ENCODE results near the gene GIPC3.
A peak's percentile ranks its signal among the peaks of the same experiment; 100 is the strongest.

GIPC3 gene

GRCh38 chr19:3604987-3605343, 19.7 kb downstream of the GIPC3 start:
- H3K9me3 ChIP-seq: 0 out of 2 replicates have a peak, but pooled peaks cover 5% of the 10 kb centered on the region
- H3K9ac ChIP-seq: peak overlapping the region; percentile 1; the same call in 1 of the 2 replicates
- H4K20me1 ChIP-seq: peaks cover 6% of the 10 kb centered on the region; the same call in 1 of the 2 replicates
- no peaks in the 10 kb centered on the region for H3K36me3 ChIP-seq
- H3K4me3 ChIP-seq: peak overlapping the region; percentile 47
- H3K27me3 ChIP-seq: peaks cover 23% of the 10 kb centered on the region
- no peak for TF ChIP-seq Cebpa-rat (IDR thresholded peaks at IDR 0.05)
- H3K27ac ChIP-seq: no peak overlapping the region
- peaks cover 85% of the 10 kb centered on the region for H3K4me1 ChIP-seq
- peak overlapping the region; percentile 96 for H3K4me2 ChIP-seq

- Histone ChIP-seq H4K20me1 (peaks cover 10% of the 10 kb centered on the region; the same call in 1 of the 2 replicates), H3K9ac (peak overlapping the region; percentile 1; the same call in 1 of the 2 replicates), H3K4me1 (peaks cover 85% of the 10 kb centered on the region), H3K27me3 (peaks cover 23% of the 10 kb centered on the region), H3K9me3 (0 out of 2 replicates have a peak, but pooled peaks cover 2% of the 10 kb centered on the region), H3K36me3 (no peaks in the 10 kb centered on the region), H3K27ac (no peak overlapping the region), H3K4me3 (0 out of 2 replicates have a peak overlapping the region, but pooled peaks have one; percentile 47), H3K4me2 (peak overlapping the region; percentile 96)
- TF ChIP-seq Cebpa-rat (IDR thresholded peaks at IDR 0.05): no peak
Measured at GRCh38 chr19:3605361-3605760, 20.1 kb downstream of the GIPC3 start.

- peaks cover 23% of the 10 kb centered on the region for H3K27me3 ChIP-seq
- H4K20me1 ChIP-seq: peaks cover 11% of the 10 kb centered on the region; the same call in 1 of the 2 replicates
- no peak overlapping the region for H3K27ac ChIP-seq
- H3K36me3 ChIP-seq: peaks cover 1% of the 10 kb centered on the region; the same call in 1 of the 2 replicates
- TF ChIP-seq Cebpa-rat (IDR thresholded peaks at IDR 0.05): no peak
- peak overlapping the region; percentile 96 for H3K4me2 ChIP-seq
- H3K9ac ChIP-seq: no peak overlapping the region
- H3K4me1 ChIP-seq: peaks cover 85% of the 10 kb centered on the region
- H3K9me3 ChIP-seq: no peaks in the 10 kb centered on the region
- H3K4me3 ChIP-seq: peak overlapping the region; percentile 51; the same call in 1 of the 2 replicates
Measured at GRCh38 chr19:3605770-3606169, 20.5 kb downstream of the GIPC3 start.

- no peak overlapping the region for H3K9ac ChIP-seq
- peaks cover 16% of the 10 kb centered on the region; the same call in 1 of the 2 replicates for H4K20me1 ChIP-seq
- H3K4me2 ChIP-seq: peak overlapping the region; percentile 96
- peaks cover 6% of the 10 kb centered on the region for H3K36me3 ChIP-seq
- peak overlapping the region; percentile 51; the same call in 1 of the 2 replicates for H3K4me3 ChIP-seq
- H3K9me3 ChIP-seq: no peaks in the 10 kb centered on the region
- no peak overlapping the region for H3K27ac ChIP-seq
- H3K27me3 ChIP-seq: peaks cover 23% of the 10 kb centered on the region
- peaks cover 85% of the 10 kb centered on the region for H3K4me1 ChIP-seq
- TF ChIP-seq Cebpa-rat (IDR thresholded peaks at IDR 0.05): no peak
Measured at GRCh38 chr19:3606174-3606689, 21.0 kb downstream of the GIPC3 start.

GRCh38 chr19:3606690-3607289, 21.5 kb downstream of the GIPC3 start, which contains the start of gene TBXA2R:
Gene TBXA2R (minus strand): TSS chr19:3606875. CDS start chr19:3600634, 6,241 bp downstream.
- Histone ChIP-seq H3K4me1 (peaks cover 87% of the 10 kb centered on the region), H4K20me1 (peaks cover 21% of the 10 kb centered on the region; the same call in 1 of the 2 replicates), H3K27ac (no peak within 1 kb of the TSS; the same call in 1 of the 2 replicates), H3K4me3 (peak within 1 kb of the TSS; percentile 51; the same call in 1 of the 2 replicates), H3K27me3 (peaks cover 23% of the 10 kb centered on the region), H3K9me3 (no peaks in the 10 kb centered on the region), H3K9ac (0 out of 2 replicates have a peak within 1 kb of the TSS, but pooled peaks have one; percentile 29), H3K4me2 (peak within 1 kb of the TSS; percentile 96), H3K36me3 (peaks cover 11% of the 10 kb centered on the region)
- TF ChIP-seq Cebpa-rat (IDR thresholded peaks at IDR 0.05): no peak

- H3K27ac ChIP-seq: no peak overlapping the region; the same call in 1 of the 2 replicates
- H3K9ac ChIP-seq: no peak overlapping the region
- H3K4me3 ChIP-seq: no peak overlapping the region
- peaks cover 23% of the 10 kb centered on the region for H3K27me3 ChIP-seq
- no peaks in the 10 kb centered on the region for H3K9me3 ChIP-seq
- TF ChIP-seq Cebpa-rat (IDR thresholded peaks at IDR 0.05): no peak
- peaks cover 18% of the 10 kb centered on the region for H3K36me3 ChIP-seq
- H3K4me2 ChIP-seq: peak overlapping the region; percentile 96
- H4K20me1 ChIP-seq: peaks cover 22% of the 10 kb centered on the region; the same call in 1 of the 2 replicates
- H3K4me1 ChIP-seq: peaks cover 87% of the 10 kb centered on the region
Measured at GRCh38 chr19:3607303-3608078, 22.2 kb downstream of the GIPC3 start.

GRCh38 chr19:3608079-3608641, 22.9 kb downstream of the GIPC3 start:
- H3K27ac ChIP-seq: no peak overlapping the region; the same call in 1 of the 2 replicates
- no peak for TF ChIP-seq Cebpa-rat (IDR thresholded peaks at IDR 0.05)
- H3K4me2 ChIP-seq: peak overlapping the region; percentile 96
- no peaks in the 10 kb centered on the region for H3K9me3 ChIP-seq
- peaks cover 83% of the 10 kb centered on the region for H3K4me1 ChIP-seq
- H3K36me3 ChIP-seq: peaks cover 24% of the 10 kb centered on the region
- H3K27me3 ChIP-seq: peaks cover 23% of the 10 kb centered on the region
- peaks cover 22% of the 10 kb centered on the region; the same call in 1 of the 2 replicates for H4K20me1 ChIP-seq
- no peak overlapping the region for H3K4me3 ChIP-seq
- no peak overlapping the region for H3K9ac ChIP-seq

GRCh38 chr19:3608750-3609322, 23.6 kb downstream of the GIPC3 start:
- TF ChIP-seq Cebpa-rat (IDR thresholded peaks at IDR 0.05): no peak
- Histone ChIP-seq H3K9me3 (no peaks in the 10 kb centered on the region), H4K20me1 (peaks cover 22% of the 10 kb centered on the region; the same call in 1 of the 2 replicates), H3K36me3 (peaks cover 31% of the 10 kb centered on the region), H3K4me2 (peak overlapping the region; percentile 96), H3K4me3 (peak overlapping the region; percentile 36; the same call in 1 of the 2 replicates), H3K9ac (peak overlapping the region; percentile 18; the same call in 1 of the 2 replicates), H3K4me1 (peaks cover 82% of the 10 kb centered on the region), H3K27me3 (peaks cover 23% of the 10 kb centered on the region), H3K27ac (peak overlapping the region; percentile 81)

Measured in BLaER1 (cell line).